Myocyte (in vitro differentiated cells): ENCODE results near the gene RPS16. TPM values are rescaled to one million over a fixed set of nuclear protein-coding genes. Genes with fewer than 3 reads are reported as not detected.
A peak's percentile ranks its signal among the peaks of the same experiment; 100 is the strongest.

ENCODE experiments used
- DNase-seq: peaks from one replicate; pipeline ENCODE4 v3.0.0-alpha.2; 2012; ENCODE audit warnings: low read depth
- total RNA-seq: library from RNA; depleted of rRNA; stranded (reverse); fragments of >200 nt; gene quantifications from 2 replicates; pipeline ENCODE4 v1.2.3, GENCODE V29; 2014

RPS16 gene
- total RNA-seq, 1 donor from 2014 or later, result 129 TPM

GRCh38 chr19:39423258-39424086, 12.3 kb downstream of the RPS16 start:
- no peak for DNase-seq

- DNase-seq, result no peak
Observed at GRCh38 chr19:39422020-39422419, 13.7 kb downstream of the RPS16 start.

- no peak for DNase-seq
Observed at GRCh38 chr19:39420769-39421168, 15.0 kb downstream of the RPS16 start.

- DNase-seq, result no peak
Observed at GRCh38 chr19:39419003-39419402, 16.7 kb downstream of the RPS16 start.

GRCh38 chr19:39417463-39418181, 18.1 kb downstream of the RPS16 start:
- no peak for DNase-seq

GRCh38 chr19:39416152-39417120, 19.3 kb downstream of the RPS16 start:
- no peak for DNase-seq

GRCh38 chr19:39415111-39416046, 20.4 kb downstream of the RPS16 start:
- no peak for DNase-seq

GRCh38 chr19:39413911-39414608, 21.7 kb downstream of the RPS16 start:
- peak; percentile 47 for DNase-seq

- DNase-seq, result peak; percentile 73
Observed at GRCh38 chr19:39413272-39413910, 22.4 kb downstream of the RPS16 start.

GRCh38 chr19:39412867-39413271, 22.9 kb downstream of the RPS16 start:
- no peak for DNase-seq

- DNase-seq, result peak; percentile 99
Observed at GRCh38 chr19:39412100-39412866, 23.5 kb downstream of the RPS16 start, which contains the start of gene PLEKHG2. TSS of gene PLEKHG2 (plus strand) at chr19:39412669. CDS start at chr19:39414087, 1,418 bp downstream.

GRCh38 chr19:39411832-39412099, 24.0 kb downstream of the RPS16 start:
- peak; percentile 94 for DNase-seq

- peak; percentile 28 for DNase-seq
Observed at GRCh38 chr19:39411081-39411831, 24.5 kb downstream of the RPS16 start.

GRCh38 chr19:39410831-39411080, 25.0 kb downstream of the RPS16 start:
- DNase-seq, result no peak

GRCh38 chr19:39410017-39410830, 25.5 kb downstream of the RPS16 start:
- peak; percentile 72 for DNase-seq

- DNase-seq, result peak; percentile 76
Observed at GRCh38 chr19:39409208-39410016, 26.3 kb downstream of the RPS16 start.
